Trophoblast cell (in vitro differentiated cells and primary cell): ENCODE results near the gene RHOG. TPM values are rescaled to one million over a fixed set of nuclear protein-coding genes. Genes with fewer than 3 reads are reported as not detected.

Experiments
- DNase-seq, 2 donors: peaks; one replicate each; pipeline ENCODE4 v3.0.0-alpha.2; 2016
- H2AFZ ChIP-seq: 2 replicates; pipeline ENCODE4 v1.6.1; 2013; ENCODE audit warnings: low read length, moderate library complexity, mild to moderate bottlenecking; ENCODE audit not compliant: insufficient read depth, poor library complexity
- H2AK5ac ChIP-seq: 2 replicates; pipeline ENCODE4 v1.6.1; 2013; ENCODE audit warnings: mild to moderate bottlenecking, low read length
- H2BK120ac ChIP-seq: 2 replicates; pipeline ENCODE4 v1.6.1; 2013; ENCODE audit warnings: low read length, mild to moderate bottlenecking, moderate library complexity; ENCODE audit not compliant: insufficient read depth, poor library complexity
- H2BK12ac ChIP-seq: 2 replicates; pipeline ENCODE4 v1.6.1; 2013; ENCODE audit warnings: mild to moderate bottlenecking, low read length, moderate library complexity
- H2BK5ac ChIP-seq: 2 replicates; pipeline ENCODE4 v1.6.1; 2013; ENCODE audit warnings: low read length, low read depth, moderate library complexity, mild to moderate bottlenecking; ENCODE audit not compliant: poor library complexity
- H3K14ac ChIP-seq: 2 replicates; pipeline ENCODE4 v1.6.1; 2013; ENCODE audit warnings: mild to moderate bottlenecking, low read length
- H3K18ac ChIP-seq: 2 replicates; pipeline ENCODE4 v1.6.1; 2013; ENCODE audit warnings: mild to moderate bottlenecking, low read length
- H3K23ac ChIP-seq: 2 replicates; pipeline ENCODE4 v1.6.1; 2013; ENCODE audit warnings: low read length
- H3K27ac ChIP-seq: 2 replicates; pipeline ENCODE4 v1.5.1; 2013; ENCODE audit warnings: low read depth, mild to moderate bottlenecking, inconsistent platforms, low read length, moderate library complexity
- H3K27me3 ChIP-seq: 2 replicates; pipeline ENCODE4 v1.6.1; 2013; ENCODE audit warnings: inconsistent platforms, mild to moderate bottlenecking, low read length, moderate library complexity; ENCODE audit not compliant: insufficient read depth
- H3K36me3 ChIP-seq, 2 experiments: 1 replicate in 1 of 2; 2 replicates in 1 of 2; pipeline ENCODE4 v1.6.1; 2013; ENCODE audit warnings: low read length in 2 of 2, mild to moderate bottlenecking in 2 of 2, moderate library complexity in 1 of 2; ENCODE audit not compliant: insufficient read depth in 2 of 2, control insufficient read depth in 1 of 2
- H3K4ac ChIP-seq: 2 replicates; pipeline ENCODE4 v1.6.1; 2013; ENCODE audit warnings: low read depth, mild to moderate bottlenecking, low read length, moderate library complexity
- H3K4me1 ChIP-seq, 2 experiments: 1 replicate in 1 of 2; 2 replicates in 1 of 2; pipeline ENCODE4 v1.6.1; 2013; ENCODE audit warnings: low read length in 2 of 2, mild to moderate bottlenecking in 2 of 2, moderate library complexity in 1 of 2; ENCODE audit not compliant: insufficient read depth in 2 of 2, control insufficient read depth in 1 of 2
- H3K4me2 ChIP-seq: 2 replicates; pipeline ENCODE4 v1.6.1; 2013; ENCODE audit warnings: inconsistent platforms, mild to moderate bottlenecking, low read length, moderate library complexity
- H3K4me3 ChIP-seq: 2 replicates; pipeline ENCODE4 v1.5.1; 2013; ENCODE audit warnings: mild to moderate bottlenecking, low read depth, low read length, inconsistent platforms
- H3K79me1 ChIP-seq: one replicate; pipeline ENCODE4 v1.6.1; 2013; ENCODE audit warnings: low read length
- H3K79me2 ChIP-seq: 2 replicates; pipeline ENCODE4 v1.6.1; 2013; ENCODE audit warnings: low read length, mild to moderate bottlenecking; ENCODE audit not compliant: control insufficient read depth, insufficient read depth, poor library complexity
- H3K9ac ChIP-seq: 2 replicates; pipeline ENCODE4 v1.6.1; 2013; ENCODE audit warnings: mild to moderate bottlenecking, low read length
- H3K9me3 ChIP-seq: 2 replicates; pipeline ENCODE4 v1.6.1; 2013; ENCODE audit warnings: low read depth, mild to moderate bottlenecking, control low read depth, inconsistent platforms, low read length; ENCODE audit not compliant: insufficient read depth
- H4K12ac ChIP-seq: 2 replicates; pipeline ENCODE4 v1.6.1; 2013; ENCODE audit warnings: low read depth, mild to moderate bottlenecking, low read length, moderate library complexity
- H4K8ac ChIP-seq: 2 replicates; pipeline ENCODE4 v1.6.1; 2013; ENCODE audit warnings: low read depth, mild to moderate bottlenecking, low read length, moderate library complexity
- H4K91ac ChIP-seq: one replicate; pipeline ENCODE4 v1.6.1; 2013; ENCODE audit warnings: low read depth, mild to moderate bottlenecking, low read length, moderate library complexity
- WGBS: extraction: QIAGEN DNeasy Blood & Tissue Kit; methylation state at CpG from one replicate; pipeline ENCODE4 v1.1.7; 2013; ENCODE audit warnings: missing lambda C conversion rate; ENCODE audit not compliant: insufficient read length, insufficient coverage; ENCODE audit errors: extremely low coverage; 5-methylcytosine and 5-hydroxymethylcytosine counted together
- polyA plus RNA-seq: library from polyadenylated mRNA; stranded (reverse); fragments of 200-250 nt; gene quantifications from 2 replicates; pipeline ENCODE4 v1.2.3, GENCODE V29; 2013

The RHOG gene
- polyA plus RNA-seq = 48.3 and 53.7 TPM in 2 replicates

DNA sequence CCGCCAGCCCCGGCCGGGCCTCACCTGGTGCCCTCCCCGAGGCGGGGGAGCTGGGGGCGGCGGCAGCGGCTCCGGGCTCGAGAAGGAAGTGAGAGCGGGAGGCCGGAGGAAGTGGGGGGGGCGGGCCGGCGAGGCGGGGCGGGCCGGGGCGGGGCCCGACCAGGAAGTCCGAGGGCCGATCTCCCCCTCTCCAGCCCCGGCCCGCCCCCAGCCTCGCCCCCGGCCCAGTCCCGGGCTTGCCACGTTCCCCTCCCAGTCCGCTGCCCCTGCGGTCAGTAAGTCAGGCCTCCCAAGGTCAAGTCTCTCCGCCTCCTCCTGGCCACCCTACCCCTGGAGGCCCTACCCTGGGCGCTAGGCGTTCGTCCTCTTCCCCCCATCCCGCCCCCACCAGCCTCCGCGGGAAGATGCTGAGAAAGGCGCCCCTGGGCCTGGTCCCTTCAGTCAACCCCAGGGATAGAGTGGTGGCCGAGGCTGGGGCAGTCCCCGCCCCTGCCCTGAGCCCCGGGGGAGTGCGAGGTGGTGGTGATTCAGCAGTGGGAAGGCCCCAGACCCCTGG is at the start of gene RHOG:
Gene RHOG, minus strand, starts transcription at position 90 of the 556 bp plus-strand sequence. CDS start 12,821 bp downstream, outside the sequence.
- H4K12ac ChIP-seq = peak within 1 kb of the TSS; percentile 89
- peak within 1 kb of the TSS; percentile 61 for H3K4ac ChIP-seq
- H4K8ac ChIP-seq = peak within 1 kb of the TSS; percentile 86
- no peak within 1 kb of the TSS for H3K23ac ChIP-seq
- peaks cover 11 to 19% of the 10 kb centered on the region in 2 experiments for H3K4me1 ChIP-seq
- H2AFZ ChIP-seq = peak within 1 kb of the TSS; percentile 74
- peak within 1 kb of the TSS; percentile 73 for H3K27ac ChIP-seq
- peak within 1 kb of the TSS; percentile 15 for H2AK5ac ChIP-seq
- WGBS = no CpG with 5 or more reads among the region's 42 CpGs
- peak; percentile 69 to 74 for DNase-seq
- H3K9ac ChIP-seq = peak within 1 kb of the TSS; percentile 88
- H3K4me3 ChIP-seq = peak within 1 kb of the TSS; percentile 82
- peak within 1 kb of the TSS; percentile 77 for H4K91ac ChIP-seq
- H3K79me2 ChIP-seq = peaks cover 10% of the 10 kb centered on the region
- H3K14ac ChIP-seq = peak within 1 kb of the TSS; percentile 59
- H3K18ac ChIP-seq = peak within 1 kb of the TSS; percentile 88
- H2BK5ac ChIP-seq = peak within 1 kb of the TSS; percentile 83
- no peaks in the 10 kb centered on the region for H3K9me3 ChIP-seq
- peak within 1 kb of the TSS; percentile 91 for H3K4me2 ChIP-seq
- H3K27me3 ChIP-seq = no peaks in the 10 kb centered on the region
- H3K36me3 ChIP-seq = no peaks in the 10 kb centered on the region
- no peak within 1 kb of the TSS for H2BK12ac ChIP-seq
- peaks cover 9% of the 10 kb centered on the region for H3K79me1 ChIP-seq
- peak within 1 kb of the TSS; percentile 74 for H2BK120ac ChIP-seq

DNA sequence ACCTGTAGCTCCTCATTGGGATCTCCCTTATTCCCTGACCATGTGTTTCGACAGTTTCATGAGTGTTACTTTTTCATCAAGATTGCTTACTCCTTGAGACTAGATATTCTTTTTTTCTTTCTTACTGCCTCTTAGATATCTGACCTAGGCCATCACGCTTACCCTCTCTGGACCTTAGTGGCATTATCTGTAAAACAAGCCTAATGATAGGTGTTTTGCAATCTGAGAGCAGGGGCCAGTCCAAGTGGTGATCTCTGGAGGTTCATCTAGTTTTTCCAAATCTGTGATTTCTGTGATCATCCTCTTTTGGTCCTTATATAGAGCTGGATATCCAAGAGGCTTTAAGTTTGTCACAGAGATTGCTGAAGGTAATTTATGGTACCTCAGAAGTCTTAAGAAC is 49.3 kb upstream of the RHOG start:
- Histone ChIP-seq H3K79me1 (no peaks in the 10 kb centered on the region), H3K18ac (no peak overlapping the region), H3K4ac (no peak overlapping the region), H3K36me3 (no peaks in the 10 kb centered on the region), H4K8ac (no peak overlapping the region), H4K91ac (no peak overlapping the region), H3K14ac (no peak overlapping the region), H3K23ac (no peak overlapping the region), H3K9ac (no peak overlapping the region), H2BK5ac (no peak overlapping the region), H3K79me2 (no peaks in the 10 kb centered on the region), H3K9me3 (no peaks in the 10 kb centered on the region), H2AFZ (no peak overlapping the region), H3K4me1 (peaks cover 2 to 4% of the 10 kb centered on the region in 2 experiments), H3K4me3 (no peak overlapping the region), H2AK5ac (no peak overlapping the region), H3K27me3 (no peaks in the 10 kb centered on the region), H2BK12ac (no peak overlapping the region), H4K12ac (no peak overlapping the region), H3K27ac (no peak overlapping the region), H2BK120ac (no peak overlapping the region), H3K4me2 (no peak overlapping the region)
- no peak for DNase-seq
- WGBS = no CpG with 5 or more reads among the region's 2 CpGs

DNA sequence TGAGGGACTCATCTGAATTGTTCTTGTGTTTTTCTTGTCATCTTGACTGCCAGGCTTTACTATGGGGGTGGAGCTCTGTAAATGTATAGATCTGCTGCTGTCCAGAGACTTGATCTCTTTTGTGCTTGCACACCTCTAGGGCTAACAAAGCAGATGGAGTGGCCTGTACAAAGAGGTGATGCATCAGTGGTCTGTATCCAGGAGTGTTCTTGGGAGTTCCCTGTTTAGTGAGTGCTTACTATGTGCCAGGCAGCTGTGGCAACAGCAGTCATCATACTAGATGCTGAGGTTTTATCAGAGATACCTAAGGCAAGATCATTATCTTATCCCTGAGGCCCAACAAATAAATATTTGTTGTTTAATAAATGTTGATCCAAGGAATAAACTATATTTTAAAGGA is 48.1 kb upstream of the RHOG start:
- Histone ChIP-seq H4K91ac (no peak overlapping the region), H3K18ac (no peak overlapping the region), H2BK12ac (no peak overlapping the region), H3K9me3 (no peaks in the 10 kb centered on the region), H3K4me2 (no peak overlapping the region), H4K12ac (no peak overlapping the region), H2BK5ac (no peak overlapping the region), H2AK5ac (no peak overlapping the region), H3K27me3 (no peaks in the 10 kb centered on the region), H3K4me1 (no peaks in the 10 kb centered on the region), H3K14ac (no peak overlapping the region), H3K79me1 (no peaks in the 10 kb centered on the region), H3K79me2 (no peaks in the 10 kb centered on the region), H2BK120ac (no peak overlapping the region), H2AFZ (no peak overlapping the region), H3K4me3 (no peak overlapping the region), H3K9ac (no peak overlapping the region), H3K23ac (no peak overlapping the region), H3K4ac (no peak overlapping the region), H4K8ac (no peak overlapping the region), H3K27ac (no peak overlapping the region), H3K36me3 (no peaks in the 10 kb centered on the region)
- DNase-seq = peak in 1 of 2 donors; percentile 42

DNA sequence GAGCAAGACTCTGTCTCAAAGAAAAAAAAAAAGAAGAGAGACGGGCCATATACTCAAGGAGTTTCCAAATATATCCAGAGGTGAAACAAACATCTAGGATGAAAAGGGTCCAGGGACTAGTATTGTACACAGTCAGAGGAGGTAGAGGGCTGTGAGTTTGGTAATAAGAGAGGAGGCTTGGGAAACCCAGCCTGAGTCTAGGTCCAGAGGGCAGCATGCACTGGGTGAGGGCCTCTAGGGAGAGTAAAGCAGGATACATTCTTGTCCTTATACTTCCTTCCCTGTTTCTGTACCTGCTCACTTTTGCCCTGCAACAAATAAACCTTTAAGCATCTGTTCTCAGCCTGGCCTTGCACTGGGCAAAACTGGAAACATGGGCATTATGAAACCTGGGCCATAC is 46.2 kb upstream of the RHOG start:
- H3K4me1 ChIP-seq = no peaks in the 10 kb centered on the region
- no peaks in the 10 kb centered on the region for H3K9me3 ChIP-seq
- H3K4me3 ChIP-seq = no peak overlapping the region

More for the DNA sequence above, 46.2 kb upstream of the RHOG start:
- no peak overlapping the region for H2BK12ac ChIP-seq
- no peak overlapping the region for H3K23ac ChIP-seq
- no peak overlapping the region for H3K27ac ChIP-seq
- H3K9ac ChIP-seq = no peak overlapping the region
- H4K91ac ChIP-seq = no peak overlapping the region
- H3K27me3 ChIP-seq = no peaks in the 10 kb centered on the region
- H4K12ac ChIP-seq = no peak overlapping the region
- H2BK120ac ChIP-seq = no peak overlapping the region
- no peak overlapping the region for H2AFZ ChIP-seq
- H3K18ac ChIP-seq = no peak overlapping the region
- no peak overlapping the region for H3K4me2 ChIP-seq
- WGBS = no CpG with 5 or more reads among the region's 1 CpG
- no peak overlapping the region for H3K14ac ChIP-seq
- H3K79me2 ChIP-seq = no peaks in the 10 kb centered on the region
- H4K8ac ChIP-seq = no peak overlapping the region
- H2BK5ac ChIP-seq = no peak overlapping the region
- H3K79me1 ChIP-seq = no peaks in the 10 kb centered on the region
- H3K36me3 ChIP-seq = no peaks in the 10 kb centered on the region
- no peak overlapping the region for H3K4ac ChIP-seq
- H2AK5ac ChIP-seq = no peak overlapping the region
- no peak for DNase-seq
